ENCODE results near the gene POPDC2. TPM values are rescaled to one million over a fixed set of nuclear protein-coding genes. Genes with fewer than 3 reads are reported as not detected.

The POPDC2 gene
- total and polyA plus RNA-seq, 2 experiments from 2014 or later, result 0.74 TPM; not detected in 1

DNA sequence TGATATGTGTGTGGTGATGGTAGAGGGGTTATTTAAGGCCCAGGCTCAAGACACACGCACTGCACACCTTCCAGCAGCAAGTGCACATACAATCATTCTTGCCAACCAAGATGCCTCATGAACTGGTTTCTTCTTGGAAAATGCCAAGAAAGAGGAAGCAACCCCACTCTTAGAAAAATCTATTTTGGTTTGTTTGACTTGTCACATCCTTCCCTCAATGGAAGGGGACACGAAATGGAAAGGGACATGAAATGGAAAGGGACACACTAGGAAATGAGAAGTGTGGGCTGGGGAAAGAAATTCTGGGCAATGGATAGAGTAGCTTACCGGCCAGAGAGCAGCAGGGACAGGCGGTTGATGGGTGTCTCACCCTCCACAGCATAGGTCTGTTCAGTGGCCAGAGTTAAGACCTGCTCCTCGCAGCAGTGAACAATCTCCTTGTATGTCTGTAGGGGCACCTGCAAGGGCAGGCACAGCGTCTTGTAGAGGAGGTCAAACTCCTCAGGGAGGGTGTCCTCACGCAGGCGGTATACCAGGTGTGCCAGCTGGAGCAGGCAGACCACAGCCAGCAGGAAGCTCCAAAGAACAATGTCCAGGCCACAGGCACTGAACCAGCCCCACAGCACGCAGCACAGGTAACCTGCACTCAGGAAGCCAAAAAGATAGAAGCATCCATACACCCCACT lies 640 bp downstream of the POPDC2 start:
- Histone ChIP-seq H3K4me1 (ENCODE audit: insufficient read depth) (peaks cover 25% of the 10 kb centered on the region), H3K79me2 (ENCODE audit: insufficient read depth) (no peaks in the 10 kb centered on the region), H3K4me3 (no peak overlapping the region), H4K20me1 (ENCODE audit: insufficient read depth) (no peaks in the 10 kb centered on the region), H3K27me3 (replicated peaks; ENCODE audit: insufficient read depth) (no peaks in the 10 kb centered on the region), H3K4me2 (ENCODE audit: unreplicated experiment) (no peak overlapping the region), H3K36me3 (ENCODE audit: low read depth) (no peaks in the 10 kb centered on the region), H3K27ac (no peak overlapping the region), H3K9me3 (ENCODE audit: low read depth) (no peaks in the 10 kb centered on the region), H3K9me2 (ENCODE audit: insufficient read depth) (no peaks in the 10 kb centered on the region), H3K9ac (no peak overlapping the region), H3F3A (ENCODE audit: insufficient read depth) (peaks cover 27% of the 10 kb centered on the region), H2AFZ (no peak overlapping the region)
- no peak for DNase-seq
- in situ Hi-C loops (cut with MboI), result no loop called here
- no peak for TF ChIP-seq EZH2phosphoT487 (IDR thresholded peaks at IDR 0.05; ENCODE audit: insufficient read depth, low read depth)
- TF ChIP-seq EZH2 (IDR thresholded peaks at IDR 0.05; ENCODE audit: insufficient read depth, poor library complexity, severe bottlenecking), result no peak
- WGBS, 2 experiments (ENCODE audit: low coverage in 1 of 2, low lambda C conversion rate in 2 of 2, missing lambda C conversion rate in 2 of 2), result 88% methylated on average over 9 of the region's 9 CpGs

- H3K9ac ChIP-seq, result no peak overlapping the region
- peaks cover 17% of the 10 kb centered on the region for H3K4me1 ChIP-seq (ENCODE audit: insufficient read depth)
- no peak overlapping the region for H3K4me3 ChIP-seq
- no peak overlapping the region for H2AFZ ChIP-seq
- H3K27me3 ChIP-seq (replicated peaks; ENCODE audit: insufficient read depth), result no peaks in the 10 kb centered on the region
- no peak overlapping the region for H3K27ac ChIP-seq
- no peak overlapping the region for H3K4me2 ChIP-seq (ENCODE audit: unreplicated experiment)
- no peaks in the 10 kb centered on the region for H3K36me3 ChIP-seq (ENCODE audit: low read depth)
- no peaks in the 10 kb centered on the region for H4K20me1 ChIP-seq (ENCODE audit: insufficient read depth)
- TF ChIP-seq EZH2phosphoT487 (IDR thresholded peaks at IDR 0.05; ENCODE audit: insufficient read depth, low read depth) (no peak), EZH2 (IDR thresholded peaks at IDR 0.05; ENCODE audit: insufficient read depth, poor library complexity, severe bottlenecking) (no peak)
- H3K79me2 ChIP-seq (ENCODE audit: insufficient read depth), result no peaks in the 10 kb centered on the region
- WGBS, 2 experiments (ENCODE audit: low coverage in 1 of 2, low lambda C conversion rate in 2 of 2, missing lambda C conversion rate in 2 of 2), result 89 to 93% methylated on average over 2 of the region's 2 CpGs
- in situ Hi-C loops (cut with MboI), result no loop called here
- DNase-seq, result no peak
- H3K9me3 ChIP-seq (ENCODE audit: low read depth), result no peaks in the 10 kb centered on the region
- H3F3A ChIP-seq (ENCODE audit: insufficient read depth), result peaks cover 19% of the 10 kb centered on the region
- no peaks in the 10 kb centered on the region for H3K9me2 ChIP-seq (ENCODE audit: insufficient read depth)
These were observed 1.4 kb downstream of the POPDC2 start for GRCh38 chr3:119658994-119659393.

DNA sequence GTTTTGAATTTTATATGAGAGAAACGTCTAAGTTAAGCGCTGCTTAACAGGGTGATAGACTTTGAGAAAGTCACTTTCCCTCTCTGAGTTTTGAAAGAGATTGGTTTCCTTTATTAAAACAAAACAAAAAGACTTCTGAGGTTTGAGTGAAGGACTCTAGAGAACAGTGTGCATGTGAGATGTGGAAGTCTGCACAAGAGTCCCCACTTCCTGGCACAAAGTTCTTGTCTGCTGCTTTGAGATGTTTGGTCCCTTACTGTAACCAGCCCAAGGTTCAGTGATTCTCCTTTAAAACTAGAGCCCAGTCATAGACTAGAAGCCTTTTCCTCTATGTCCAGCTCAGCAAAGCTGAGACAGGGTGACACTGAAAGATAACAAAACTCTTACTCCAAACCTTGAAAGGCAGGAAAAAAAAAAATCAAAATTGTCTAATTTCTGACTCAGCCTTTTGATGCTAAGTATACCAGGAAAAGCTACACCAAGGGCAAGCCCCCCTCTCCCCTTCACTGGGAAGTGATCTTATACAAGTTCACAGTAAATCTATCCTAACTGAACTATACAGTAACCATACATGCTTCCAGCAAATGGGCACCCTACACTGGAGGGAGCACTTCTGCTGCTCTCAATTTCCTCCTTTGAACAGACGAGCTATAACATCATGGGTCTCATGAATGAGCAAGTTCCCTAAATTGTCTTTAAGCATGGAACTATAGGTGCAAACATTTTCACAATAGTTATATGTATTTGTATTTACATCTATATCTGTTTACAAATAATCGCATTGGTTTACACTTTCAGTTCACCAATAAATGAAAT lies 2.3 kb downstream of the POPDC2 start:
- 94 to 99% methylated on average over 4 of the region's 4 CpGs for WGBS, 2 experiments (ENCODE audit: low coverage in 1 of 2, low lambda C conversion rate in 2 of 2, missing lambda C conversion rate in 2 of 2)
- in situ Hi-C loops (cut with MboI), result no loop called here
- DNase-seq, result no peak
- H3K9me2 ChIP-seq (ENCODE audit: insufficient read depth), result no peaks in the 10 kb centered on the region
- H3K9me3 ChIP-seq (ENCODE audit: low read depth), result no peaks in the 10 kb centered on the region
- H3K4me3 ChIP-seq, result no peak overlapping the region
- no peaks in the 10 kb centered on the region for H4K20me1 ChIP-seq (ENCODE audit: insufficient read depth)
- H3K79me2 ChIP-seq (ENCODE audit: insufficient read depth), result no peaks in the 10 kb centered on the region
- H3K27me3 ChIP-seq (replicated peaks; ENCODE audit: insufficient read depth), result no peaks in the 10 kb centered on the region
- H2AFZ ChIP-seq, result no peak overlapping the region
- H3K36me3 ChIP-seq (ENCODE audit: low read depth), result no peaks in the 10 kb centered on the region
- H3K4me1 ChIP-seq (ENCODE audit: insufficient read depth), result peaks cover 10% of the 10 kb centered on the region
- no peak overlapping the region for H3K27ac ChIP-seq
- peaks cover 10% of the 10 kb centered on the region for H3F3A ChIP-seq (ENCODE audit: insufficient read depth)
- no peak overlapping the region for H3K9ac ChIP-seq
- H3K4me2 ChIP-seq (ENCODE audit: unreplicated experiment), result no peak overlapping the region
- no peak for TF ChIP-seq EZH2 (IDR thresholded peaks at IDR 0.05; ENCODE audit: insufficient read depth, poor library complexity, severe bottlenecking)
- TF ChIP-seq EZH2phosphoT487 (IDR thresholded peaks at IDR 0.05; ENCODE audit: insufficient read depth, low read depth), result no peak

GRCh38 chr3:119653876-119654275 lies 6.5 kb downstream of the POPDC2 start:
- Histone ChIP-seq H3F3A (ENCODE audit: insufficient read depth) (no peaks in the 10 kb centered on the region), H3K4me3 (no peak overlapping the region), H3K27me3 (replicated peaks; ENCODE audit: insufficient read depth) (no peaks in the 10 kb centered on the region), H3K79me2 (ENCODE audit: insufficient read depth) (no peaks in the 10 kb centered on the region), H3K4me1 (ENCODE audit: insufficient read depth) (no peaks in the 10 kb centered on the region), H2AFZ (no peak overlapping the region), H3K36me3 (ENCODE audit: low read depth) (no peaks in the 10 kb centered on the region), H4K20me1 (ENCODE audit: insufficient read depth) (no peaks in the 10 kb centered on the region), H3K9me2 (ENCODE audit: insufficient read depth) (no peaks in the 10 kb centered on the region), H3K27ac (no peak overlapping the region), H3K9me3 (ENCODE audit: low read depth) (no peaks in the 10 kb centered on the region), H3K9ac (no peak overlapping the region), H3K4me2 (ENCODE audit: unreplicated experiment) (no peak overlapping the region)
- 31 to 45% methylated on average over 2 of the region's 2 CpGs for WGBS, 2 experiments (ENCODE audit: low coverage in 1 of 2, low lambda C conversion rate in 2 of 2, missing lambda C conversion rate in 2 of 2)
- in situ Hi-C loops (cut with MboI), result no loop called here
- no peak for DNase-seq
- TF ChIP-seq EZH2 (IDR thresholded peaks at IDR 0.05; ENCODE audit: insufficient read depth, poor library complexity, severe bottlenecking), result no peak
- no peak for TF ChIP-seq EZH2phosphoT487 (IDR thresholded peaks at IDR 0.05; ENCODE audit: insufficient read depth, low read depth)

All from GM23248 (cell line).